Right lobe of liver (tissue), 6 donors: ENCODE data around the gene TACSTD2. TPM values are rescaled to one million over a fixed set of nuclear protein-coding genes. Genes with fewer than 3 reads are reported as not detected.
"Not testable (repeated sequence)": the region's sequence is repeated elsewhere in the genome, so short reads cannot be mapped to it uniquely, and the experiment has no call there.

Experiments
- ATAC-seq, 4 donors: fragments of 200-7000 bp; cut with Tn5 transposase; one replicate each; pipeline ENCODE4 v1.9.1; 2020; ENCODE audit warnings: mild to moderate bottlenecking in 4 of 4, moderate library complexity in 4 of 4
- DNase-seq, 3 donors: peaks; one replicate each; pipeline ENCODE4 v3.0.0-alpha.2; 2020
- H3K27ac ChIP-seq, 3 donors: fragments of 200-600 bp; one replicate each; pipeline ENCODE4 v1.8.0; 2022
- H3K27me3 ChIP-seq, 2 donors: fragments of 200-600 bp; one replicate each; pipeline ENCODE4 v1.8.0; 2022
- H3K36me3 ChIP-seq, 4 donors: fragments of 200-600 bp; sonication (generic) in 1 of 4; one replicate each; pipeline versions ENCODE4 v1.5.1 to v1.8.0; 2017 to 2022; ENCODE audit warnings: control low read depth in 1 of 4
- H3K4me1 ChIP-seq, 4 donors: fragments of 200-600 bp; sonication (generic) in 1 of 4; one replicate each; pipeline versions ENCODE4 v1.5.1 to v1.8.0; 2017 to 2022; ENCODE audit warnings: control low read depth in 1 of 4
- H3K4me3 ChIP-seq, 3 donors: fragments of 200-600 bp; one replicate each; pipeline ENCODE4 v1.8.0; 2022
- H3K9me3 ChIP-seq, 4 donors: fragments of 200-600 bp; sonication (generic) in 1 of 4; one replicate each; pipeline versions ENCODE4 v1.5.1 to v1.8.0; 2017 to 2022; ENCODE audit warnings: control low read depth in 1 of 4
- CTCF ChIP-seq, 4 donors: fragments of 200-600 bp in 3 of 4; fragments of 450-650 bp in 1 of 4; IDR thresholded peaks; one replicate each; pipeline versions ENCODE4 v1.5.1 to v1.8.0; 2016 to 2022; ENCODE audit warnings: antibody characterized with exemption in 4 of 4, mild to moderate bottlenecking in 2 of 4
- POLR2A ChIP-seq: fragments of 450-650 bp; IDR thresholded peaks from one replicate; pipeline ENCODE4 v1.6.1; 2017; ENCODE audit warnings: antibody characterized with exemption, mild to moderate bottlenecking
- WGBS: methylation state at CpG from one replicate; pipeline ENCODE4 v1.1.6; 2018; ENCODE audit warnings: low coverage, low lambda C conversion rate; ENCODE audit not compliant: insufficient coverage; ENCODE audit errors: missing lambda C conversion rate; 5-methylcytosine and 5-hydroxymethylcytosine counted together
- intact Hi-C, 2 donors: fragments of 100-400 bp; cut with DNase I; formaldehyde crosslinking; loops; one replicate each; pipeline versions ENCODE4 v1.11.2 to v1.14.1; 2022
- total RNA-seq, 6 experiments: library from RNA; depleted of rRNA in 2 of 6; stranded (reverse); fragments of >200 nt in 2 of 6; fragmentation: NEBNext Ultra II Directional in 3 of 6; extraction: Animal tissue kit (Norgen Biotek cat#: 25700) in 3 of 6; gene quantifications; one replicate each; pipeline versions ENCODE4 v1.1.0 to v1.2.4, GENCODE V29; 2016 to 2023
- donor health status: DM: no; HTN: yes; CAD: no.
- donor health status: DM: no; HTN: no; CAD: no.
- donor health status: DM: no; HTN: no; CAD: no.
- donor health status: DM: no; HTN: yes; CAD: no.
- donor health status: DM: no; HTN: yes; CAD: no.

TACSTD2 gene
- total RNA-seq, 6 experiments from 2014 or later, result 1.0 to 4.7 (median 1.3) TPM

GRCh38 chr1:58583496-58583895 is 6.4 kb upstream of the TACSTD2 start:
- Histone ChIP-seq H3K36me3 (no peaks in the 10 kb centered on the region), H3K27me3 (no peaks in the 10 kb centered on the region), H3K27ac (no peak overlapping the region), H3K4me1 (no peaks in the 10 kb centered on the region), H3K4me3 (no peak overlapping the region), H3K9me3 (no peaks in the 10 kb centered on the region)
- TF ChIP-seq POLR2A, result no peak
- no peak for TF ChIP-seq CTCF (IDR thresholded peaks at IDR 0.05)
- intact Hi-C loops, result no loop called here
- peak in 2 of 4 donors; percentile 15 to 59 for ATAC-seq
- WGBS, result 33% methylated on average over 1 of the region's 1 CpG
- DNase-seq, result no peak

GRCh38 chr1:58582143-58582542 is 5.1 kb upstream of the TACSTD2 start:
- 83% methylated on average over 1 of the region's 1 CpG for WGBS
- H3K9me3 ChIP-seq, DNase-seq, H3K27ac ChIP-seq, ATAC-seq, H3K4me1 ChIP-seq, H3K27me3 ChIP-seq, H3K4me3 ChIP-seq, H3K36me3 ChIP-seq, intact Hi-C loops: not testable (repeated sequence)

GRCh38 chr1:58581641-58582040 is 4.6 kb upstream of the TACSTD2 start:
- H3K4me1 ChIP-seq, result peaks cover 0 to 9% (median 0%) of the 10 kb centered on the region in 4 donors
- intact Hi-C loops, result no loop called here
- no peaks in the 10 kb centered on the region for H3K36me3 ChIP-seq
- TF ChIP-seq CTCF (IDR thresholded peaks at IDR 0.05) (no peak), POLR2A (no peak)
- H3K27me3 ChIP-seq, result peaks cover 0 to 10% of the 10 kb centered on the region in 2 donors
- H3K9me3 ChIP-seq, result no peaks in the 10 kb centered on the region
- DNase-seq, result no peak
- no peak overlapping the region for H3K27ac ChIP-seq
- H3K4me3 ChIP-seq, result no peak overlapping the region
- WGBS, result 80% methylated on average over 2 of the region's 2 CpGs
- ATAC-seq, result no peak

GRCh38 chr1:58580186-58580585 is 3.1 kb upstream of the TACSTD2 start:
- 8% methylated on average over 1 of the region's 1 CpG for WGBS
- ATAC-seq (no peak), DNase-seq (no peak)
- Histone ChIP-seq H3K4me1 (peaks cover 0 to 12% (median 0%) of the 10 kb centered on the region in 4 donors), H3K4me3 (no peak overlapping the region), H3K36me3 (no peaks in the 10 kb centered on the region), H3K9me3 (no peaks in the 10 kb centered on the region), H3K27ac (no peak overlapping the region), H3K27me3 (peaks cover 0 to 23% of the 10 kb centered on the region in 2 donors)
- intact Hi-C loops, result no loop called here
- TF ChIP-seq CTCF (IDR thresholded peaks at IDR 0.05), result no peak
- TF ChIP-seq POLR2A, result no peak

GRCh38 chr1:58577654-58578030 is 590 bp upstream of the TACSTD2 start:
- peaks cover 0 to 12% (median 0%) of the 10 kb centered on the region in 4 donors for H3K4me1 ChIP-seq
- H3K9me3 ChIP-seq, result no peaks in the 10 kb centered on the region
- ATAC-seq, result peak in 1 of 4 donors; percentile 16
- no peaks in the 10 kb centered on the region for H3K36me3 ChIP-seq
- TF ChIP-seq POLR2A (no peak), CTCF (IDR thresholded peaks at IDR 0.05) (no peak)
- H3K27ac ChIP-seq, result no peak overlapping the region
- H3K4me3 ChIP-seq, result no peak overlapping the region
- no peak for DNase-seq
- intact Hi-C loops, result no loop called here
- peaks cover 0 to 23% of the 10 kb centered on the region in 2 donors for H3K27me3 ChIP-seq
- 14% methylated on average over 3 of the region's 3 CpGs for WGBS
